Endothelial cell of umbilical vein (primary cell): ENCODE measurements around the gene SHC1. TPM values are rescaled to one million over a fixed set of nuclear protein-coding genes. Genes with fewer than 3 reads are reported as not detected.

ENCODE experiments used
- BruUV-seq: library from RNA; stranded (reverse); fragments of 400-500 nt; replicated peaks from 2 replicates; lab custom pipeline; 2021; lab: Mats Ljungman, UMichigan
- CTCF ChIA-PET: fragments of 300-600, 350-600 bp; sonication (Branson Sonifier 250); formaldehyde crosslinking; loops from one replicate; lab custom pipeline; 2021; ENCODE audit warnings: antibody characterized with exemption, inconsistent platforms; lab: Charles Lee
- POLR2A ChIA-PET: fragments of 300-600, 350-600 bp; sonication (Branson Sonifier 250); formaldehyde crosslinking; loops from one replicate; lab custom pipeline; 2021; ENCODE audit warnings: antibody characterized with exemption, inconsistent platforms; lab: Charles Lee
- DNase-seq: peaks from one replicate; pipeline ENCODE4 v3.0.0-alpha.2; 2011; ENCODE audit warnings: low read depth, low spot score
- FAIRE-seq: peaks from 2 replicates; lab custom pipeline; 2011; peaks lifted over from hg19 to GRCh38; lab: Jason Lieb, UNC
- H2AFZ ChIP-seq: 2 replicates; pipeline ENCODE4 v1.6.0; 2012; ENCODE audit warnings: low read depth, low read length, control low read depth, inconsistent platforms
- H3K27ac ChIP-seq: 2 replicates; pipeline ENCODE4 v1.5.1; 2011; ENCODE audit warnings: low read depth, mild to moderate bottlenecking, control low read depth, low read length, moderate library complexity; ENCODE audit not compliant: insufficient read depth
- H3K27me3 ChIP-seq, 2 experiments: 2 replicates each; pipeline versions ENCODE4 v1.6.0 to v1.6.1; 2011; ENCODE audit warnings: low read length in 2 of 2, mixed read lengths in 1 of 2; ENCODE audit not compliant: control insufficient read depth in 2 of 2, insufficient read depth in 2 of 2
- H3K36me3 ChIP-seq, 2 experiments: 2 replicates in 1 of 2; 3 replicates in 1 of 2; pipeline ENCODE4 v1.5.1; 2011; ENCODE audit warnings: low read length in 2 of 2, mild to moderate bottlenecking in 1 of 2, moderate library complexity in 1 of 2; ENCODE audit not compliant: control insufficient read depth in 2 of 2, insufficient read depth in 2 of 2; ENCODE audit errors: extremely low read depth in 1 of 2
- H3K4me1 ChIP-seq: 3 replicates; pipeline ENCODE4 v1.5.1; 2011; ENCODE audit warnings: mild to moderate bottlenecking, low read length; ENCODE audit not compliant: control insufficient read depth, insufficient read depth; ENCODE audit errors: extremely low read depth
- H3K4me2 ChIP-seq: 2 replicates; pipeline ENCODE4 v1.6.1; 2011; ENCODE audit warnings: low read length, control low read depth, mixed read lengths; ENCODE audit not compliant: insufficient read depth
- H3K4me3 ChIP-seq, 3 experiments: fragments of 200-600 bp in 1 of 3; sonication (generic), shearing (Covaris generic) in 1 of 3; replicated peaks in 1 of 3; 2 replicates each; pipeline ENCODE4 v1.5.1; 2011 to 2016; ENCODE audit warnings: control low read depth in 3 of 3, low read length in 3 of 3, mild to moderate bottlenecking in 2 of 3, inconsistent platforms in 1 of 3, low read depth in 1 of 3, moderate library complexity in 1 of 3; ENCODE audit not compliant: insufficient read depth in 1 of 3
- H3K79me2 ChIP-seq: 2 replicates; pipeline ENCODE4 v1.6.0; 2012; ENCODE audit warnings: low read length, inconsistent platforms; ENCODE audit not compliant: control insufficient read depth, insufficient read depth
- H3K9ac ChIP-seq: replicated peaks from 2 replicates; pipeline ENCODE3; 2011; ENCODE audit warnings: low read length, control low read depth; ENCODE audit not compliant: insufficient read depth; ENCODE audit errors: extremely low read depth
- H3K9me1 ChIP-seq: replicated peaks from 3 replicates; pipeline ENCODE4 v1.6.0; 2011; ENCODE audit warnings: mild to moderate bottlenecking, low read length; ENCODE audit not compliant: control insufficient read depth, insufficient read depth; ENCODE audit errors: extremely low read depth
- H3K9me3 ChIP-seq: replicated peaks from 2 replicates; pipeline ENCODE4 v1.5.1; 2012; ENCODE audit warnings: low read length, inconsistent platforms; ENCODE audit not compliant: control insufficient read depth, insufficient read depth
- H4K20me1 ChIP-seq: replicated peaks from 2 replicates; pipeline ENCODE3; 2011; ENCODE audit warnings: mild to moderate bottlenecking, low read length; ENCODE audit not compliant: control insufficient read depth, insufficient read depth; ENCODE audit errors: extremely low read depth
- CTCF ChIP-seq, 2 donors: IDR thresholded peaks; 1 replicate in 1 of 2; 2 replicates in 1 of 2; pipeline ENCODE4 v1.5.1; 2011; ENCODE audit warnings: low read length in 2 of 2, mild to moderate bottlenecking in 2 of 2, moderate library complexity in 2 of 2, control low read depth in 1 of 2, inconsistent platforms in 1 of 2, low read depth in 1 of 2; ENCODE audit not compliant: insufficient read depth in 1 of 2; ENCODE audit errors: extremely low read depth in 1 of 2
- EZH2 ChIP-seq: IDR thresholded peaks from 2 replicates; pipeline ENCODE4 v1.6.1; 2012; ENCODE audit warnings: borderline replicate concordance, low read depth, mild to moderate bottlenecking, moderate library complexity, low read length, inconsistent platforms; ENCODE audit not compliant: severe bottlenecking
- FOS ChIP-seq: IDR thresholded peaks from 2 replicates; pipeline ENCODE4 v1.6.1; 2011; ENCODE audit warnings: mild to moderate bottlenecking, low read length, moderate library complexity, borderline replicate concordance; ENCODE audit not compliant: insufficient read depth
- GATA2 ChIP-seq: IDR thresholded peaks from 2 replicates; pipeline ENCODE4 v1.7.0; 2011; ENCODE audit warnings: low read depth, mild to moderate bottlenecking, moderate library complexity, mixed read lengths, low read length; ENCODE audit not compliant: insufficient read length, insufficient read depth
- JUN ChIP-seq: IDR thresholded peaks from 2 replicates; pipeline ENCODE4 v1.6.1; 2011; ENCODE audit warnings: borderline replicate concordance, low read depth; ENCODE audit not compliant: insufficient read length, insufficient read depth
- MAX ChIP-seq: IDR thresholded peaks from 2 replicates; pipeline ENCODE4 v1.6.1; 2011; ENCODE audit not compliant: insufficient read depth, insufficient read length
- MYC ChIP-seq: IDR thresholded peaks from one replicate; pipeline ENCODE4 v1.6.1; 2011; ENCODE audit warnings: mild to moderate bottlenecking, low read depth, low read length
- POLR2A ChIP-seq: IDR thresholded peaks from 2 replicates; pipeline ENCODE4 v1.6.1; 2012; ENCODE audit warnings: low read depth, mild to moderate bottlenecking, control low read depth, low read length
- POLR2AphosphoS5 ChIP-seq: IDR thresholded peaks from 2 replicates; pipeline ENCODE4 v1.6.1; 2012; ENCODE audit warnings: low read depth, mild to moderate bottlenecking, control low read depth, low read length, moderate library complexity; ENCODE audit not compliant: insufficient read depth
- dilution Hi-C: fragments of 300-500 bp; cut with MboI; formaldehyde crosslinking; loops from one replicate; pipeline ENCODE4 v1.15.0; 2019; ENCODE audit warnings: low sequenced_read_pairs; ENCODE audit not compliant: extremely low pct_ligation_motif_present
- intact Hi-C: fragments of 100-400 bp; cut with micrococcal nuclease; formaldehyde crosslinking; loops from one replicate; pipeline ENCODE4 v1.10.0; 2022
- polyA plus RNA-seq, 4 experiments: library from polyadenylated mRNA; depleted of rRNA in 3 of 4; stranded (reverse) in 3 of 4; unstranded in 1 of 4; fragments of >200 nt; gene quantifications; 2 replicates each; pipeline versions ENCODE4 v1.2.1 to v1.2.3, GENCODE V29; 2011 to 2012; ENCODE audit warnings: missing spikeins in 1 of 4
- total RNA-seq: library from RNA; stranded (reverse); gene quantifications from 2 replicates; pipeline ENCODE4 v1.2.3, GENCODE V29; 2021

SHC1 gene
- total and polyA plus RNA-seq, 2 donors (not counting 3 experiments of a cell fraction or from before 2014, with no cell fraction given): 316 to 324 TPM

GRCh38 chr1:154931940-154932487 is 38.5 kb downstream of the SHC1 start:
- dilution Hi-C loops (no loop called here), intact Hi-C loops (no loop called here)
- H3K9me3 ChIP-seq: no peaks in the 10 kb centered on the region
- H3K27me3 ChIP-seq: no peaks in the 10 kb centered on the region
- no peaks in the 10 kb centered on the region for H3K9me1 ChIP-seq
- no peak overlapping the region for H3K9ac ChIP-seq
- H3K4me3 ChIP-seq: no peak overlapping the region
- CTCF ChIA-PET: no interaction called here
- no peaks in the 10 kb centered on the region for H4K20me1 ChIP-seq
- DNase-seq: no peak
- FAIRE-seq: no peak
- POLR2A ChIA-PET: no interaction called here
- H3K27ac ChIP-seq: no peak overlapping the region
- H3K79me2 ChIP-seq: no peaks in the 10 kb centered on the region
- BruUV-seq: no TSS peak
- H2AFZ ChIP-seq: no peak overlapping the region
- no peak overlapping the region for H3K4me2 ChIP-seq
- H3K36me3 ChIP-seq: peaks cover 0 to 5% of the 10 kb centered on the region in 2 experiments
- no peaks in the 10 kb centered on the region for H3K4me1 ChIP-seq
- no peak for TF ChIP-seq POLR2AphosphoS5
- no peak for TF ChIP-seq CTCF (IDR thresholded peaks at IDR 0.05; ENCODE audit: extremely low read depth in 1 of 2, insufficient read depth in 1 of 2, low read depth in 1 of 2, low read length in 2 of 2)
- TF ChIP-seq JUN: no peak
- no peak for TF ChIP-seq GATA2
- no peak for TF ChIP-seq MAX
- no peak for TF ChIP-seq POLR2A
- no peak for TF ChIP-seq FOS
- TF ChIP-seq EZH2: no peak
- TF ChIP-seq MYC: no peak
